GM21825 (cell line): ENCODE data around the gene DUSP6.

Source experiments
- ATAC-seq: cut with Tn5 transposase; IDR thresholded peaks from one replicate; pipeline ENCODE4 v1.9.1; 2021; ENCODE audit warnings: mild to moderate bottlenecking, moderate library complexity; ENCODE audit not compliant: unreplicated experiment

DUSP6 gene

GRCh38 chr12:89376202-89376529 lies 23.9 kb upstream of the DUSP6 start:
- no peak for ATAC-seq

GRCh38 chr12:89373763-89374572 lies 21.7 kb upstream of the DUSP6 start:
- ATAC-seq: no peak

- ATAC-seq: no peak
Observed at GRCh38 chr12:89372584-89373370, 20.5 kb upstream of the DUSP6 start.

DNA sequence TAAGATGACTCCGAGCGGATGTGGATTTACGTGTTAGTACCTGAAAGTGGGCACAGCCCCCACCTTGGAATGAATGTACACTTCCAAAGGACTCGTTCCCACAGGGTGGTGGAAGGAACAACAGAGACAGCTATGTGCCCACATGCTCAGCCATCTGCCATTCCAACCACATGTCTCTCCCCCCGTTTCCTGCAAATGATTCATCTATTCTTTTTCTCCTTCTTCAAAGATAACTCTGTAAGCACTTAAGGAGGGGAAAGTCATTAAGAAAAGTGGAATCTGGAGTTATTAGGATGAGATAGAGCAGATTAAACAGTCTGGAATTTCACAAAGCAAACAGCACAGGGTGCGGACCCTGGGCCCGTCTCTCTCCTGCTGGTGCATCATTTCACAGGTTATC lies 18.5 kb upstream of the DUSP6 start:
- ATAC-seq: no peak

DNA sequence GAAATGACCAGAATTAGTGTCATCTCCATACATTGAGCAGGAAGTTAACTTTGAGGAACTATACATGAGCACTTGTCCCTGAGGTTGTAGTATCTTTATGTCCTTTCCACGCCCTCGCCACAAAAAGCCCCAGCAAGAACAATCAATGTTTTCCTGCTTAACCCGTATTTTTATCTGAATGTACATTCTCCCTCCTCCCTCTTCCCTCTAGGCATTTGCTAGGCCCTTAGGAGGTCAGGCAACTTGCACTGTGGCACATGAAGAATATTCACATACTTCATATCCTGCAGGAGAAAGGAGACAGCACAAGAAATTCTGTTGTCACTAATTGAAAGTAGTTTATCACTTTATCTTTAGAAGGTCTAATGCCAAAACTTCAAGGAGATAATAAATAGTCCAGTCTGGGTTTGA lies 18.1 kb upstream of the DUSP6 start:
- no peak for ATAC-seq

DNA sequence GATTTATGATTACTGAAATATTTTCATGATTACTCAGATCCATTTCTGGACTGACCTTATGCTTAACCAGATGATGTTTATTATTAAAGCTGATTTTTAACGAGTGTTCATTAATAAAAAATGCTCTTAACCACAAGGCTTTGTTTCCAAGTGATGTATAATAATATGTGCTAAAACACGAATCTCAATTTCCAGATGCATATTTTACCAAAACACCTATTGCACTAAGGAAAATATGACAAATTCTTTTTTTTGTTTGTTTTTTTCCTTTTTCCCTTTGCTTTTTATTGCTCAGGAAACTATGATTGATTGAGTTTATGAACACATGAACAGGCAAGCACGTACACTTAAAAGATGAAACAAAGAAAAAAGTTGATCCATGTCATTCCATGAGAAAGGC lies 16.9 kb upstream of the DUSP6 start:
- no peak for ATAC-seq

DNA sequence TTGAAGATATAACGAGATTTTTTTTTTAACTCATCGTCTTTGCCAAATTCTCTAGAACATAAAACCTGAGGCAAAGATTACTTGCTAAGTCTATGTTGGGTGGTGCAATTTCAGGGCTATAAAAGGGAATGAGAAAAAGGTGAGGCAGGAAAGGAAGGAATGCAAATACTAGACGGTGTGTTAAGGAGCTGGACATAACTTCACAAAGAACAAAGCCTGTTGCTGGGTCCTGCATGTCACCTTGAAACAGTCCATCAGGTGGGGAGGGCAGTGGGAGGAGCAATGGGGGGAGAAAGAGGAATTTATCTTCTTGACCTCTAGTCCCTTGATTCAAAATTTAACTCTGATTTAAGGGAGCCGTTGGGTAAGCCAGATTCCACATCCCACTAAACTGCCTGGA lies 16.1 kb upstream of the DUSP6 start:
- ATAC-seq: no peak

DNA sequence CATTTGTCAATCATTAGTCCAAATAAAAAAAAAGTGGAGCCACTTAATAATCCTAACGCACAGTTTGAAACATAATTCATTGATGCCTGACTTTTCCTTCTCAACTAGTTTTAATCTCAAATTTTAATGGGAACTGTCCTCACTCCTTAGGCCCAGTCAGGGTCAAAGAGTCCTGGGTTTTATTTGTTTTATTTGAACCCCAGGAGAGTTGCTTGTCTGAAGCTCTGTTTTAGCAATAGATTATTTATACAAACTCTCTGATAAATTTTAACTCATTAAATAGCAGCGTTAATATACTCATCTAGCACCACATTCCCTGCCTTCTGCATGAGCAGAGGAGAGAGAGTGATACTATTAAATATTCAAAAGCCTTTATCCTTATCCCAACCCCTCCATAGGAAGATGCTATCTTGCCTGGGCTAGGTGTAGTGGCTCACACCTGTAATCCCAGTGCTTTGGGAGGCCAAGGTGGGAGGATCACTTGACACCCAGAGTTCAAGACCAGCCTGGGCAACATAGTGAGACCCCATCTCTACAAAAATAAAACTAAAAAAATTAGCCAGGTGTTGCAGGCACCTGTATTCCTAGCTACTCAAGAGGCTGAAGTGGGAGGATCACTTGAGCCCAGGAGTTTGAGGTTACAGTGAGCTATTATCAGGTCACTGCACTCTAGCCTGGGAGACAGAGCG lies 14.5 kb upstream of the DUSP6 start:
- no peak for ATAC-seq

- no peak for ATAC-seq
Observed at GRCh38 chr12:89364631-89365030, 12.3 kb upstream of the DUSP6 start.

DNA sequence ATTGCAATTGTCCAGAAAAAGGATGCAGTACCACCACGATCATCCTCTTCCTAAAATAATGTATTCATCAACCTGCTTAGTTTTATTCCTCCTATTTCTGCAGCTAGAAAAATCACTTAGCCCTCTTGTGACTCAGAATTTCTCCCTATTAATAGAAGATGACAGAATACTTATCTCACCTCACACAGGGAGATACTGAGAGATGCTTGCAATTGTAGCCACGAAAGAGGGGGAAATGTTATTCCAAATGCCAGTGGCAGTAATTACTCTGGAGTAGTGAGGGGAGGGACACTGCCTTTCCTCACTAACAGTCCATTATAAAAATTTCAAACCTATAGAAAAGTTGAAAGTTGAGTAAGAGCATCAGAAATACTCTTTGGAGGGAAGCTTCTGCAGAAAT lies 11.8 kb upstream of the DUSP6 start:
- ATAC-seq: no peak

DNA sequence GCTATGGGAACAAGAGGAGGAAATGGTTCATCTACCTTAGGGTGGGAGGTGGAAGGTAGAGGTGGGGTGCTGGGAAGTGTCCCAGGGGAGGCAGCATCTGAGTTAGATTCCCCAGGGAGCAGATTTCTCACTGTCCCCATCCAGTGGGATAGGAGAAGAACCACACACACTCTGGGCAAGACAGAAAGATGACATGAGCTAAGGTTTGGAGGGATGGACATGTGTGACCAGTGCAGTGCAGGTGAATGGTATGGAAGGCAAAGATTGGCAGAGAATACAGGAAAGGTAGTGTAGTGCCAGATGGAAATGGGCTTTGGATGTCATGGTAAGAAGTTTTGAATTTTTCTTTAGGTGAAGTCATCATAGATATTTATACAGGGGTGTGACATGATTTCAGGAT lies 11.3 kb upstream of the DUSP6 start:
- no peak for ATAC-seq

DNA sequence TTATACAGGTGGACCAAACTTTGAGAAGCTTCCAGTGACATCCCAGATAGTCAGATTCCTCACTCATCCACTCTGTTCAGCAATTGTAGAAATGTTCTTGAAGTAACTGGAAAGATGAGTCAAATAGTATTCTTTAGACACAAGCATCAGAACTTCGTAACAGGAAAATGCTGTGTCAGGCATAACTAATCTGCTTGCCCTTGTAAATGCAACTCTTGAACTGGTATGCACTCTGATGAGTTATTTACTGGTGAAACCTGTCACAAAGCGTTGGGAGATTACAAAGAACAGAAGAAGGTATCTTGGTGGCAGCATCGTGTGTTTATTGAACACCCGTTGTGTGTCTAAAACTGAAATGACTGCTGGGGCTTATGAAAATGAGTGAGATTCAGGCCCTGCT lies 10.8 kb upstream of the DUSP6 start:
- no peak for ATAC-seq

DNA sequence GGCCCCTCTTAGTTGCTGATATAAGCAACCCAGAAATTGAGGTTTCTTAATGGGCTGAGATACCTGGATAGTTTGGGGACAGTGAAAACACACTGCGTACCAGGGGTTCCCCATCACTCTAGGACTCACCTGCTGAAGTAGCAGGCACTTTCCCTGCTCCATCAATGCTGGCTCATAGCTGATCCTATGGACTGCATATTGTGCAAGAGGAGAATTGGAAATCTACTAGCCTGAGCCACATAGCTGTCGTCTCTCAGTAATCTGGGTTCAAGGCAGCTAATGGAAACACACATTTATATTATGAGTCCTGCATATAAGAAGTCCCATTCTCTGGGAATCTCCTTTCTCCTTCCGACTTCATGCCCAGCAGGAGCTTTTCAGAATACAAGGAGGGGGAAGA lies 7.3 kb upstream of the DUSP6 start:
- ATAC-seq: no peak

DNA sequence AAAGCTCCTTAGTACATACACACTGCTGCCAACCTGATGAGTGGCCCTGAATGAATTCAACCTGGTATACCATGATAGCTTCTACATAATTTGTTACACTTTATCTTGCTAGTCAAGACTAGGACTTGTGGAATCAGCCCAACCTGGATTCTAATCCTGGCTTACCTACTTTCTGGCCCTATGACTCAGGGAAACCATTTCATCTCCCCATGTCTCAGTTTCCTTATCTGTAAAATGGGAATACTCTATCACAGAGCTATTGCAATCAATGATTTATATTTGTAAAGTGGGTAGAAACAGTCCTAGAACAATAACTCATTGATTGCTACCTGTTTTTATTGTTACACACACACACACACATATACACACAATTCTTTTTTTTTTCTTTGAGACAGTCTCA lies 6.5 kb upstream of the DUSP6 start:
- ATAC-seq: no peak

- ATAC-seq: no peak
Observed at GRCh38 chr12:89357297-89357730, 5.0 kb upstream of the DUSP6 start.

DNA sequence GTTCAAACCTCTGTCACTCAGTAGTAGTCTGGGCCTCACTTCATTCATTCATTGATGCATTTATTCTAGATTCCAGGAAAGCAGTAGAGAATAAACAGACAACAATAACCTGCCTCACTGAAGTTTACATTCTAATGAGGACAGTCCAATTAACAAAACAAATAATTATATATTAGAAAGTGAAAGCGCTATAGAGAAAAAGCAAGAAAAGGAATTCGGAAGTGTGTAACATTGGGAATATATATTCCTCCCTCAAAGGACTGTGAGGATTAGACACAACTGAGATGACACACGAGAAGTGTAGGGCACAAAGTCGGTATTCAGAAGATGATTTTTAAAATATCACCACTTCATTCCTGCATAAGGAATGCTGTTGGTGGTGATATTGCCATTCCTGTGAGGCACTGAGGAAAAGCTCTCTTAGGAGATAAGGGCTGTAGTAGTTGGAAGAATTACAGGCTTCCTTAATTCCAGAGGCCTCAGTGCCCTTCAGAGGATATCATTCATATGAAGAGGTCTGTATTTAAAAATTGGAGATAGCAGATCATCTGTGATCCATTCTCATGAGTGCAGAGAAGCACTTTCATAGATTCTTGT lies 3.9 kb upstream of the DUSP6 start:
- no peak for ATAC-seq

GRCh38 chr12:89355243-89356068 lies 3.2 kb upstream of the DUSP6 start:
- ATAC-seq: no peak

DNA sequence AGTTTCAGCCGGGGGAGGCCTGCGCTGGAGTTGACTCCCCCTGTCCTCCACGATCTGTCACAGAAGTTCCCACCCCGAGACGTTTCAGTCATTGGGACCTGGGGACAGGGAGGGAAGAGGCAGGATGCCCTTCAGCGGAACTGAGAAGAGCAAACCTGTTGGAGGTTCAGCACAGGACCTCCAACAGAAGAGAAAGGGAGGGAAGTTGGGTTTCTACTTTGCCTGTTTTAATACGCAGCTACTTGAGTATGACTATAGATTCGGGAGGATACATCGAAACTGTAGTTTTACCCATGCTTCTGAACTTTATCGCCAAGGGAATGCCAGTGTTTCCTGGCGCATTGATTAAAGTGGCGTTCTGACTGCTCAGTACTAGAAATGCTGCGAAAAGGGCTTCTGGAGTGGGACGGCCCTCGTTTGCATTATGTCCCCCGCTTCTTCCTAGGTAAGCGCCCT lies 2.3 kb upstream of the DUSP6 start:
- ATAC-seq: no peak

GRCh38 chr12:89353823-89354611 lies 1.7 kb upstream of the DUSP6 start:
- no peak for ATAC-seq
